SU-DHL-6 (cell line): ENCODE results near the gene ADK.

Experiments
- CTCF ChIP-seq: fragments of 200-600 bp; sonication (generic); IDR thresholded peaks from one replicate; pipeline ENCODE4 v1.5.1; 2017; ENCODE audit warnings: antibody characterized with exemption, mild to moderate bottlenecking, low read length, moderate library complexity; ENCODE audit not compliant: insufficient read depth, poor library complexity, severe bottlenecking
- EZH2phosphoT487 ChIP-seq: fragments of 200-600 bp; sonication (generic), shearing (Covaris generic); conservative IDR thresholded peaks from 2 replicates; pipeline ENCODE4 v1.6.1; 2018; ENCODE audit warnings: mild to moderate bottlenecking, antibody characterized with exemption, low read length, moderate library complexity, mixed read lengths

- TF ChIP-seq CTCF (no peak), EZH2phosphoT487 (no peak)
Measured at GRCh38 chr10:74433595-74433956, 282.6 kb downstream of the ADK start.
